Fibroblast of lung (primary cell): ENCODE data around the gene PRC1. TPM values are rescaled to one million over a fixed set of nuclear protein-coding genes. Genes with fewer than 3 reads are reported as not detected.

Experiments used
- DNase-seq, 2 donors: peaks; one replicate each; pipeline versions ENCODE4 v3.0.0 to v3.0.0-alpha.2; 2010; ENCODE audit warnings: low read depth in 2 of 2
- H2AFZ ChIP-seq: 2 replicates; pipeline ENCODE4 v1.5.1; 2012; ENCODE audit warnings: low read length, control low read depth, inconsistent platforms
- H3K27ac ChIP-seq: 2 replicates; pipeline ENCODE4 v1.5.1; 2011; ENCODE audit warnings: low read length, control low read depth; ENCODE audit not compliant: insufficient read depth
- H3K27me3 ChIP-seq: 2 replicates; pipeline ENCODE4 v1.5.1; 2011; ENCODE audit warnings: mild to moderate bottlenecking, low read length; ENCODE audit not compliant: control insufficient read depth, insufficient read depth
- H3K36me3 ChIP-seq: 2 replicates; pipeline ENCODE4 v1.5.1; 2011; ENCODE audit warnings: low read length; ENCODE audit not compliant: control insufficient read depth, insufficient read depth
- H3K4me1 ChIP-seq: 2 replicates; pipeline ENCODE4 v1.5.1; 2011; ENCODE audit warnings: low read length; ENCODE audit not compliant: control insufficient read depth, insufficient read depth; ENCODE audit errors: extremely low read depth
- H3K4me2 ChIP-seq: 2 replicates; pipeline ENCODE4 v1.5.1; 2011; ENCODE audit warnings: low read length, control low read depth; ENCODE audit not compliant: insufficient read depth; ENCODE audit errors: extremely low read depth
- H3K4me3 ChIP-seq, 4 experiments: fragments of 200-600 bp in 1 of 4; sonication (generic) in 1 of 4; replicated peaks in 1 of 4; 2 replicates each; pipeline ENCODE4 v1.5.1; 2011 to 2016; ENCODE audit warnings: low read length in 4 of 4, low read depth in 3 of 4, mild to moderate bottlenecking in 3 of 4, control low read depth in 2 of 4, inconsistent platforms in 1 of 4, mixed read lengths in 1 of 4; ENCODE audit not compliant: insufficient read depth in 1 of 4; ENCODE audit errors: control extremely low read depth in 1 of 4
- H3K79me2 ChIP-seq: 2 replicates; pipeline ENCODE4 v1.5.1; 2012; ENCODE audit warnings: mild to moderate bottlenecking, low read length, inconsistent platforms; ENCODE audit not compliant: control insufficient read depth, insufficient read depth
- H3K9ac ChIP-seq: 2 replicates; pipeline ENCODE4 v1.5.1; 2011; ENCODE audit warnings: mild to moderate bottlenecking, low read length, control low read depth; ENCODE audit not compliant: insufficient read depth
- H3K9me3 ChIP-seq: 2 replicates; pipeline ENCODE4 v1.5.1; 2012; ENCODE audit warnings: low read depth, low read length; ENCODE audit not compliant: control insufficient read depth, insufficient read depth
- H4K20me1 ChIP-seq: 2 replicates; pipeline ENCODE4 v1.5.1; 2011; ENCODE audit warnings: low read length; ENCODE audit not compliant: control insufficient read depth, insufficient read depth; ENCODE audit errors: extremely low read depth
- CTCF ChIP-seq, 2 donors: IDR thresholded peaks in 1 of 2; conservative IDR thresholded peaks in 1 of 2; 1 replicate in 1 of 2; 2 replicates in 1 of 2; pipeline ENCODE4 v1.5.1; 2011 to 2012; ENCODE audit warnings: low read length in 2 of 2, control low read depth in 1 of 2, inconsistent platforms in 1 of 2, low read depth in 1 of 2, mild to moderate bottlenecking in 1 of 2
- EZH2 ChIP-seq: IDR thresholded peaks from 2 replicates; pipeline ENCODE4 v1.5.1; 2012; ENCODE audit warnings: low read length, control low read depth, mild to moderate bottlenecking; ENCODE audit errors: missing control alignments
- polyA plus RNA-seq, 2 donors: library from polyadenylated mRNA; depleted of rRNA in 1 of 2; stranded (reverse) in 1 of 2; unstranded in 1 of 2; fragments of >200 nt; gene quantifications; 2 replicates each; pipeline ENCODE4 v1.2.1, GENCODE V29; 2011 to 2012; ENCODE audit warnings: missing spikeins in 1 of 2
- total RNA-seq: library from RNA; depleted of rRNA; stranded (reverse); fragments of >200 nt; gene quantifications from 2 replicates; pipeline ENCODE4 v1.2.1, GENCODE V29; 2014

The PRC1 gene
- total and polyA plus RNA-seq, 2 donors (not counting 1 experiment from before 2014, with no cell fraction given): 57.8 to 60.5 TPM

- Histone ChIP-seq H3K27ac (no peak overlapping the region), H3K9me3 (no peaks in the 10 kb centered on the region), H3K79me2 (peaks cover 97% of the 10 kb centered on the region), H3K36me3 (peaks cover 3% of the 10 kb centered on the region), H3K4me1 (no peaks in the 10 kb centered on the region), H3K4me2 (peak overlapping the region; percentile 32), H3K9ac (no peak overlapping the region), H3K27me3 (no peaks in the 10 kb centered on the region), H4K20me1 (no peaks in the 10 kb centered on the region), H2AFZ (peak overlapping the region; percentile 37), H3K4me3 (no peak overlapping the region)
- TF ChIP-seq CTCF (conservative IDR thresholded peaks at IDR 0.05 in 1 of 2, IDR thresholded peaks at IDR 0.05 in 1 of 2; ENCODE audit: low read depth in 1 of 2, low read length in 2 of 2) (no peak), EZH2 (no peak)
- DNase-seq: peak in 1 of 2 donors; percentile 12
Measured at GRCh38 chr15:90988296-90988695, 6.0 kb downstream of the PRC1 start.

- no peaks in the 10 kb centered on the region for H3K4me1 ChIP-seq
- H3K79me2 ChIP-seq: peaks cover 95% of the 10 kb centered on the region
- no peak overlapping the region for H3K4me3 ChIP-seq
- peak; percentile 7 to 8 for DNase-seq
- no peak overlapping the region for H3K4me2 ChIP-seq
- no peaks in the 10 kb centered on the region for H3K9me3 ChIP-seq
- no peak overlapping the region for H3K27ac ChIP-seq
- H2AFZ ChIP-seq: peak overlapping the region; percentile 37
- H4K20me1 ChIP-seq: no peaks in the 10 kb centered on the region
- H3K27me3 ChIP-seq: no peaks in the 10 kb centered on the region
- H3K9ac ChIP-seq: no peak overlapping the region
- H3K36me3 ChIP-seq: peaks cover 4% of the 10 kb centered on the region
- TF ChIP-seq CTCF (conservative IDR thresholded peaks at IDR 0.05 in 1 of 2, IDR thresholded peaks at IDR 0.05 in 1 of 2; ENCODE audit: low read depth in 1 of 2, low read length in 2 of 2): no peak
- TF ChIP-seq EZH2: no peak
Measured at GRCh38 chr15:90987561-90988141, 6.7 kb downstream of the PRC1 start.

GRCh38 chr15:90986790-90987507, 7.4 kb downstream of the PRC1 start:
- Histone ChIP-seq H3K27me3 (no peaks in the 10 kb centered on the region), H2AFZ (no peak overlapping the region), H3K4me2 (no peak overlapping the region), H4K20me1 (no peaks in the 10 kb centered on the region), H3K4me1 (no peaks in the 10 kb centered on the region), H3K9me3 (no peaks in the 10 kb centered on the region), H3K36me3 (peaks cover 5% of the 10 kb centered on the region), H3K4me3 (no peak overlapping the region), H3K79me2 (peaks cover 90% of the 10 kb centered on the region), H3K27ac (no peak overlapping the region), H3K9ac (no peak overlapping the region)
- DNase-seq: no peak
- TF ChIP-seq CTCF (conservative IDR thresholded peaks at IDR 0.05 in 1 of 2, IDR thresholded peaks at IDR 0.05 in 1 of 2; ENCODE audit: low read depth in 1 of 2, low read length in 2 of 2): no peak
- TF ChIP-seq EZH2: no peak
